Lung (tissue), 12 donors: ENCODE data around the gene RAMP1. TPM values are rescaled to one million over a fixed set of nuclear protein-coding genes. Genes with fewer than 3 reads are reported as not detected.

Experiments
- ATAC-seq: fragments of 200-7000 bp; cut with Tn5 transposase; one replicate; pipeline ENCODE4 v1.9.1; 2020; ENCODE audit warnings: moderate number of reproducible peaks; ENCODE audit not compliant: insufficient read depth, low FRiP score
- DNase-seq, 3 donors: peaks; one replicate each; pipeline ENCODE4 v3.0.0-alpha.2; 2013 to 2017
- H3K27ac ChIP-seq, 2 donors: one replicate each; pipeline ENCODE4 v1.5.1; 2013; ENCODE audit warnings: mild to moderate bottlenecking in 2 of 2, moderate library complexity in 2 of 2, control low read depth in 1 of 2, inconsistent platforms in 1 of 2, low read depth in 1 of 2, low read length in 1 of 2
- H3K27me3 ChIP-seq, 3 donors: one replicate each; pipeline ENCODE4 v1.5.1; 2013; ENCODE audit warnings: low read length in 2 of 3; ENCODE audit not compliant: control insufficient read depth in 3 of 3, insufficient read depth in 3 of 3
- H3K36me3 ChIP-seq, 4 donors: one replicate each; pipeline ENCODE4 v1.5.1; 2013; ENCODE audit warnings: low read length in 4 of 4, mild to moderate bottlenecking in 1 of 4, moderate library complexity in 1 of 4; ENCODE audit not compliant: control insufficient read depth in 4 of 4, insufficient read depth in 4 of 4
- H3K4me1 ChIP-seq, 5 donors: one replicate each; pipeline ENCODE4 v1.5.1; 2013; ENCODE audit warnings: low read length in 5 of 5, mild to moderate bottlenecking in 2 of 5, moderate library complexity in 1 of 5; ENCODE audit not compliant: control insufficient read depth in 5 of 5, insufficient read depth in 5 of 5
- H3K4me3 ChIP-seq: one replicate; pipeline ENCODE4 v1.5.1; 2013; ENCODE audit warnings: mild to moderate bottlenecking, control low read depth, moderate library complexity
- H3K9ac ChIP-seq, 2 donors: one replicate each; pipeline ENCODE4 v1.5.1; 2013; ENCODE audit warnings: low read length in 2 of 2, control low read depth in 1 of 2; ENCODE audit not compliant: insufficient read depth in 1 of 2
- H3K9me3 ChIP-seq, 4 donors: one replicate each; pipeline ENCODE4 v1.5.1; 2013; ENCODE audit warnings: low read length in 3 of 4, mild to moderate bottlenecking in 1 of 4, moderate library complexity in 1 of 4; ENCODE audit not compliant: control insufficient read depth in 4 of 4, insufficient read depth in 3 of 4
- CTCF ChIP-seq: IDR thresholded peaks from 2 replicates; pipeline ENCODE4 v1.5.1; 2012; ENCODE audit warnings: mild to moderate bottlenecking; ENCODE audit errors: control extremely low read depth, extremely low read depth
- WGBS, 2 donors: extraction: QIAGEN DNeasy Blood & Tissue Kit; methylation state at CpG; one replicate each; pipeline ENCODE4 v1.1.7; 2013; 5-methylcytosine and 5-hydroxymethylcytosine counted together
- polyA plus RNA-seq, 2 donors: library from polyadenylated mRNA; stranded (reverse); fragments of 200-250 nt; gene quantifications; one replicate each; pipeline ENCODE4 v1.2.1, GENCODE V29; 2013
- total RNA-seq, 2 donors: library from RNA; depleted of rRNA in 1 of 2; stranded (reverse); fragments of >200 nt in 1 of 2; gene quantifications; one replicate each; pipeline ENCODE4 v1.2.1, GENCODE V29; 2014 to 2021
- donor health status: control.
- donor health status: control.
- donor health status: Bipolar disorder and iron deficiency.
- donor health status: healthy.
- donor health status: DM: yes; HTN: yes; CAD: no.

The RAMP1 gene
- total and polyA plus RNA-seq, 4 donors = 10.5 to 26.1 (median 12.6) TPM

GRCh38 chr2:237942513-237942899 is 83.1 kb downstream of the RAMP1 start:
- Histone ChIP-seq H3K9ac (no peak overlapping the region), H3K4me1 (peaks cover 0 to 1% (median 0%) of the 10 kb centered on the region in 5 donors), H3K27ac (no peak overlapping the region), H3K9me3 (peaks cover 0 to 20% (median 4%) of the 10 kb centered on the region in 4 donors), H3K27me3 (no peaks in the 10 kb centered on the region), H3K4me3 (no peak overlapping the region), H3K36me3 (no peaks in the 10 kb centered on the region)
- DNase-seq = no peak
- WGBS, 2 donors = 32 to 49% methylated on average over 3 of the region's 3 CpGs
- no peak for TF ChIP-seq CTCF
- ATAC-seq = no peak

GRCh38 chr2:237943395-237944094 is 84.1 kb downstream of the RAMP1 start:
- Histone ChIP-seq H3K9ac (no peak overlapping the region), H3K36me3 (no peaks in the 10 kb centered on the region), H3K9me3 (peaks cover 0 to 20% (median 4%) of the 10 kb centered on the region in 4 donors), H3K4me3 (no peak overlapping the region), H3K27ac (no peak overlapping the region), H3K27me3 (no peaks in the 10 kb centered on the region), H3K4me1 (peaks cover 0 to 1% (median 0%) of the 10 kb centered on the region in 5 donors)
- TF ChIP-seq CTCF = no peak
- no peak for DNase-seq
- WGBS, 2 donors = 82 to 97% methylated on average over 7 of the region's 7 CpGs
- ATAC-seq = no peak

- Histone ChIP-seq H3K36me3 (no peaks in the 10 kb centered on the region), H3K9me3 (peaks cover 0 to 20% (median 4%) of the 10 kb centered on the region in 4 donors), H3K4me3 (no peak overlapping the region), H3K27ac (no peak overlapping the region), H3K4me1 (peaks cover 0 to 1% (median 0%) of the 10 kb centered on the region in 5 donors), H3K9ac (no peak overlapping the region), H3K27me3 (no peaks in the 10 kb centered on the region)
- WGBS, 2 donors = 83 to 91% methylated on average over 4 of the region's 4 CpGs
- ATAC-seq = no peak
- no peak for DNase-seq
- no peak for TF ChIP-seq CTCF
These were observed 84.9 kb downstream of the RAMP1 start for GRCh38 chr2:237944302-237944701.
